Muscle layer of duodenum (tissue), 2 donors: Measurements from ENCODE around the gene VTN.

Experiments used
- H3K27ac ChIP-seq: one replicate; pipeline ENCODE4 v1.7.0; 2013; ENCODE audit warnings: mild to moderate bottlenecking, low read length
- H3K27me3 ChIP-seq: one replicate; pipeline ENCODE4 v1.7.0; 2013; ENCODE audit warnings: low read depth, mild to moderate bottlenecking, control low read depth, low read length
- H3K36me3 ChIP-seq, 2 donors: one replicate each; pipeline ENCODE4 v1.7.0; 2013; ENCODE audit warnings: low read length in 2 of 2, control low read depth in 1 of 2, mild to moderate bottlenecking in 1 of 2; ENCODE audit not compliant: insufficient read depth in 2 of 2, control insufficient read depth in 1 of 2
- H3K4me1 ChIP-seq, 2 donors: one replicate each; pipeline ENCODE4 v1.7.0; 2013; ENCODE audit warnings: low read length in 2 of 2, mild to moderate bottlenecking in 2 of 2, control low read depth in 1 of 2, moderate library complexity in 1 of 2; ENCODE audit not compliant: insufficient read depth in 2 of 2, control insufficient read depth in 1 of 2
- H3K4me3 ChIP-seq, 2 donors: one replicate each; pipeline ENCODE4 v1.7.0; 2013; ENCODE audit warnings: low read length in 2 of 2, low read depth in 1 of 2, mild to moderate bottlenecking in 1 of 2
- H3K9me3 ChIP-seq, 2 donors: one replicate each; pipeline ENCODE4 v1.7.0; 2013; ENCODE audit warnings: low read length in 2 of 2, control low read depth in 1 of 2, mild to moderate bottlenecking in 1 of 2; ENCODE audit not compliant: control insufficient read depth in 1 of 2
- donor health status: healthy.

Gene VTN

GRCh38 chr17:28317966-28318758, 51.9 kb downstream of the VTN start:
- Histone ChIP-seq H3K27me3 (no peaks in the 10 kb centered on the region), H3K27ac (no peak overlapping the region), H3K4me1 (peaks cover 6 to 21% of the 10 kb centered on the region in 2 donors), H3K9me3 (no peaks in the 10 kb centered on the region), H3K4me3 (peak overlapping the region; percentile 39 to 71), H3K36me3 (no peaks in the 10 kb centered on the region)
